GM19372 (cell line): ENCODE data around the gene KLHL42.
"Not testable (repeated sequence)": the region's sequence is repeated elsewhere in the genome, so short reads cannot be mapped to it uniquely, and the experiment has no call there.

ENCODE experiments used
- ATAC-seq: cut with Tn5 transposase; IDR thresholded peaks from one replicate; pipeline ENCODE4 v1.9.1; 2021; ENCODE audit warnings: mild to moderate bottlenecking, low read depth, moderate library complexity; ENCODE audit not compliant: unreplicated experiment

The KLHL42 gene

DNA sequence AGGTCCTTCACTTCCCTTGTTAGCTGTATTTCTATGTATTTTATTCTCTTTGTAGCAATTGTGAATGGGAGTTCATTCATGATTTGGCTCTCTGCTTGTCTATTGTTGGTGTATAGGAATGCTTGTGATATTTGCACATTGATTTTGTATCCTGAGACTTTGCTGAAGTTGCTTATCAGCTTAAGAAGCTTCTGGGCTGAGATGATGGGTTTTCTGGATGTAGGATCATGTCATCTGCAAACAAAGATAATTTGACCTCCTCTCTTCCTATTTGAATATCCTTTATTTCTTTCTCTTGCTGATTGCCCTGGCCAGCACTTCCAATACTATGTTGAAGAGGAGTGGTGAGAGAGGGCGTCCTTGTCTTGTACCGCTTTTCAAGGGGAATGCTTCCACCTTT is 67.3 kb downstream of the KLHL42 start:
- not testable (repeated sequence) for ATAC-seq

DNA sequence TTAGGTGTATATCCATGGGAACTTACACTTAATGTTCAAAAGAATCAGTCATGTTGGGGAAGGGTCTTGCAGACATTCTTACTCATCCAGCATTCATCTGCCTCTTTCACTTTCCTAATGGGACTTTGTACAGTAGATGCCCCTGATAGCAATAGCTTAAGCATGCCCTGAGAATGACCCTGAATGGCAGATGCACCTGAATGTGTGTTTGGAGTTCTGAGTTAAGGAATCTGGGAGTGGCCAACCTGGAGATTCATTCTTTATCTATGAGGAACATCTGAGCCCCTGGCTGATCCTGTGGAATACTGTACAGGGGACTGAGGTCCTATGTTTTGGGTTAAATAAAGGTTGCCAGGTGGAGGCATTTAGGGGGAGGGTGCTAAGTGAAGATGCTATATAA is 71.3 kb downstream of the KLHL42 start:
- ATAC-seq, result no peak

GRCh38 chr12:27852117-27852516 is 72.1 kb downstream of the KLHL42 start:
- no peak for ATAC-seq
